Subcutaneous abdominal adipose tissue (tissue), 5 donors: ENCODE measurements around the gene CD22.
A peak's percentile ranks its signal among the peaks of the same experiment; 100 is the strongest.
"Not testable (repeated sequence)": the region's sequence is repeated elsewhere in the genome, so short reads cannot be mapped to it uniquely, and the experiment has no call there.

ENCODE experiments used
- H3K27ac ChIP-seq: one replicate; pipeline ENCODE4 v1.7.0; 2013; ENCODE audit warnings: low read depth, mild to moderate bottlenecking, inconsistent platforms, low read length, moderate library complexity
- H3K27me3 ChIP-seq, 5 donors: one replicate each; pipeline ENCODE4 v1.7.0; 2013; ENCODE audit warnings: low read length in 5 of 5, inconsistent platforms in 1 of 5; ENCODE audit not compliant: control insufficient read depth in 5 of 5, insufficient read depth in 4 of 5
- H3K36me3 ChIP-seq, 5 donors: one replicate each; pipeline ENCODE4 v1.7.0; 2013; ENCODE audit warnings: low read length in 5 of 5; ENCODE audit not compliant: control insufficient read depth in 5 of 5, insufficient read depth in 5 of 5
- H3K4me1 ChIP-seq, 5 donors: one replicate each; pipeline ENCODE4 v1.7.0; 2013; ENCODE audit warnings: low read length in 5 of 5, mild to moderate bottlenecking in 3 of 5, moderate library complexity in 1 of 5; ENCODE audit not compliant: control insufficient read depth in 5 of 5, insufficient read depth in 5 of 5
- H3K4me3 ChIP-seq, 5 donors: one replicate each; pipeline ENCODE4 v1.7.0; 2013; ENCODE audit warnings: low read length in 5 of 5, low read depth in 1 of 5
- H3K9ac ChIP-seq, 5 donors: one replicate each; pipeline ENCODE4 v1.7.0; 2013; ENCODE audit warnings: low read length in 5 of 5, mild to moderate bottlenecking in 4 of 5, moderate library complexity in 3 of 5
- H3K9me3 ChIP-seq, 5 donors: one replicate each; pipeline ENCODE4 v1.7.0; 2013; ENCODE audit warnings: low read length in 5 of 5; ENCODE audit not compliant: control insufficient read depth in 5 of 5
- donor health status: healthy.
- donor health status: healthy.
- donor health status: healthy.
- donor health status: healthy.
- donor health status: healthy.

Gene CD22

DNA sequence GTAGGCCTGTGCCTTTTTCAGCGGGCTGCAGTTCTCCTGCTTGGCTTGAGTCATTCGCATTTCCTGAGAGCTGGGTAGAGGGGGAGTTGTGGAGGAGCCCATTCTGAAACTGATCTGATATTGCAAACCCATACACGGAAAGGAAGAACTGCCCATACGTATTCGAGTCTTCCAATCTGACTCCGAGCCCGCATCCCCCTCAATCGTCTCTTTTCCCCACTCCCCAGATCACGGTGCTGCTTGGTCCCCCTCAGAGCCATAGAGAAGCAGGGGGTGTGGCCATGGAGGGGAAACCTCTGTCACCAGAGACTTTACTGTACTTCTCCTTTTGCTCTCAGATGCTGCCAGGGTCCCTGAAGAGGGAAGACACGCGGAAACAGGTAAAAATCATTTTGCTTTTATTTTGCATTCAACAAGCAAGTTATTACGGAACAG, at the start of gene CD22:
Gene CD22, plus strand, starts transcription at position 337 of the 435 bp plus-strand sequence. CDS start 2,854 bp downstream, outside the sequence.
- Histone ChIP-seq H3K4me1 (peaks cover 0 to 4% (median 0%) of the 10 kb centered on the region in 5 donors), H3K9ac (no peak within 1 kb of the TSS), H3K4me3 (no peak within 1 kb of the TSS), H3K27me3 (peaks cover 3 to 21% (median 14%) of the 10 kb centered on the region in 5 donors), H3K36me3 (no peaks in the 10 kb centered on the region), H3K9me3 (no peaks in the 10 kb centered on the region), H3K27ac (no peak within 1 kb of the TSS)

DNA sequence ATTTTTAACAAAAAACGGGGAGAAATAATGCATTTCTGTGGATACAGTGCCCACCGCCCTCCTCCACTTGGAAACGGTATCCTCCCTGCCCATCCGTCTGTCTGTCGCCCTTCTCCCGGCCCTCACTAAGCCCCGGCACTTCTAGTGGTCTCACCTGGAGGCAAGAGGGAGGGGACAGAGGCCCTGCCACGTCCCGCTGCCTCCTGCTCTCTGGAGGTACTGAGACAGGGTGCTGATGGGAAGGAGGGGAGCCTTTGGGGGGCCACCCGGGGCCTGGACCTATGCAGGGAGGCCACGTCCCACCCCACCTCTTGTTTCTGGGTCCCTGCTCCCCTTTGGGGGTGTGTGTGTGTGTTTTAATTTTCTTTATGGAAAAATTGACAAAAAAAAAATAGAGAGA, 49.6 kb upstream of the CD22 start:
- no peaks in the 10 kb centered on the region for H3K9me3 ChIP-seq
- peaks cover 0 to 59% (median 45%) of the 10 kb centered on the region in 5 donors for H3K36me3 ChIP-seq
- H3K27me3 ChIP-seq = peaks cover 3 to 14% (median 7%) of the 10 kb centered on the region in 5 donors
- H3K4me3 ChIP-seq = no peak overlapping the region
- no peak overlapping the region for H3K27ac ChIP-seq
- peaks cover 0 to 22% (median 11%) of the 10 kb centered on the region in 5 donors for H3K4me1 ChIP-seq
- no peak overlapping the region for H3K9ac ChIP-seq

DNA sequence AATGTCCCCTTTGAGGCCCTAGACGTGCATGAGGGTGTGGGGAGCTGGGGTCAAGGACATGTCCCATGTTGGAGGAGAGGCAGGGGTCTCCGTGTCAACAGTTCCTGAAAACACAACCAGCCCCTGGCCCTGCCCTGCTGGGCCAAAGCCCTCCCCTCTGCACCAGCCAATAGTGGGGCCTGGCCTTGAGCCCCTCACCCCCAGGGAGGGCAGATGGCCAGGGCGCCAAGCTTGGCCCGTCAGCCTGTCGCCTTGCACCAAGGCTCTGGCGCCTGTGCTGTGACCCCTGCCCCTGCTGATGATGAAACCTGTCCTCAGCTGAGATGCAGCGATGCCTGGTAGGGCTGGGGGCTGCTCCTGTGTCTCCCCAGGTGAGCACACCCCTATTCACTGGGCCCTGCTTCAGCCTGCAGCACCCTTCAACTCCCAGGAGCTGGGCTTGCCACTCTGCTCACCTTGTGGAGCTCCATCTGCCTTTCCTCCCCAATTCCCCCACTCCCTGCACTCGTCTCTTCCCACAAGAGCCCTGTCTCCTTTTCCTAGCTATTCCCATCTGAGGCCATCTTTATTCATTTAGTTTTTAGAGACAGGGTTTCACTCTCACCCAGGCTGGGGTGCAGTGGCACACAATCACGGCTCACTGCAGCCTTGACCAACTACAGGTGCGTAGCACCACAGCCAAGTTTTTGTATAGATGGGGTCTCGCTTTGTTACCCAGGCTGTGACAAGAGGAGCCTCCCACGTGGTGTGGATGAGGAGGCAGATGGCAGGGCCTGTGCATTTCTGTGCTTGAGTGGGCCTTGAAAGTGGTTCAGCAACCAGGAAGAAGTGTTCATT, 48.8 kb upstream of the CD22 start:
- Histone ChIP-seq H3K27me3 (peaks cover 3 to 14% (median 7%) of the 10 kb centered on the region in 5 donors), H3K27ac (no peak overlapping the region), H3K9ac (peak overlapping the region in 1 of 5 donors; percentile 41), H3K4me3 (no peak overlapping the region), H3K4me1 (peaks cover 0 to 27% (median 11%) of the 10 kb centered on the region in 5 donors), H3K36me3 (peaks cover 0 to 51% (median 37%) of the 10 kb centered on the region in 5 donors), H3K9me3 (no peaks in the 10 kb centered on the region)

DNA sequence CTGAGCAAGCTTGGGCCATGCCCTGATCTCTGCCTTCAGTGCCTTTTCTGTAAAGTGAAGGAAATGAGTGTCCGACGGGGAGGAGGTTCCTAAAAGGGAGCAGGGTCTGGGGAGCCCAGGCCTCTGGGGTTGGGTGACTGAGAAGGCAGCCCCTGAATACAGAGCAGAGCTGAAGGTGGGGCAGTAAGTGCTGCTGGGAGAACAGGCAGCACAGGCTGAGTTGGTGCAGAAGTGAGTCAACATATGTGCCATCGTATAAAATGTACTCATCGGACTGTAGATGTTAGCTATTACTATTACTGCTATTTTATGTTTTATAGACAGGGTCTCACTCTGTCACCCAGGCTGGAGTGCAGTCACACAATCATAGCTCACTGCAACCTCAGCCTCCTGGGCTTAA, 47.7 kb upstream of the CD22 start:
- Histone ChIP-seq H3K36me3 (peaks cover 0 to 40% (median 29%) of the 10 kb centered on the region in 5 donors), H3K27ac (no peak overlapping the region), H3K27me3 (peaks cover 3 to 14% (median 7%) of the 10 kb centered on the region in 5 donors), H3K9ac (no peak overlapping the region), H3K4me1 (peaks cover 0 to 27% (median 11%) of the 10 kb centered on the region in 5 donors), H3K9me3 (no peaks in the 10 kb centered on the region), H3K4me3 (no peak overlapping the region)

DNA sequence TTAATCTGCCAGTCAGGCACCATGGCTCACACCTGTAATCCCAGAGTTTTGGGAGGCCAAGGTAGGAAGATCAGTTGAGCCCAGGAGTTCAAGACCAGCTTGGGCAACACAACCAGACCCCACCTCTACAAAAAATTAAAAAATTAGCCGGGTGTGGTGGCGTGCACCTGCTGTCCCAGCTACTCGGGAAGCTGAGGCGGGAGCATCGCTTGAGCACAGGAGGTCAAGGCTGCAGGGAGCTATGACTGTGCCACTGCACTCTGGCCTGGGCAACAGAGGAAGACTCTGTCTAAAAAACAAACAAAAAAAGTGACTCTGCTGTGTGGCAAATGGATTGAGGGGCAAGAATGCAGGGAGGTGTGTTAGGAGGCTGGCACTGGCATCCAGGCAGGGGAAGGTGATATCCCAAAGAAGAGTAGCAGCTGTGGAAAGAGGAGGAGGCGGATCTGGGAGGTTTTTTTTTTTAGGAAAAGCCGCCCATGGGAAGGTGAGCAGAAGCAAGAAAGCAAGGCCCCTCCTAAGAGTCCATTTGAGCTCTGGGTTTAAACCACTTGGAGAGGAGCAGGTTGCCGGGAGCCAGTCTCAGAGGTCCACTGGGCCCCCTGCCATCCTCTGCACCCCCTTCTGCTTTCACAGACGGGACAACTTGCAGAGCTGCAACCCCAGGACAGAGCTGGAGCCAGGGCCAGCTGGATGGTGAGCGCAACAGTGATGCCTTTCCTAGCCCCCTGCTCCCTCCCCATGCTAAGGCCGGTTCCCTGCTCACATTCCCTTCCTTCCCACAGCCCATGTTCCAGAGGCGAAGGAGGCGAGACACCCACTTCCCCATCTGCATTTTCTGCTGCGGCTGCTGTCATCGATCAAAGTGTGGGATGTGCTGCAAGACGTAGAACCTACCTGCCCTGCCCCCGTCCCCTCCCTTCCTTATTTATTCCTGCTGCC, 44.6 kb upstream of the CD22 start:
- H3K4me1 ChIP-seq = peaks cover 0 to 22% (median 7%) of the 10 kb centered on the region in 5 donors
- H3K4me3 ChIP-seq = no peak overlapping the region
- H3K36me3 ChIP-seq = peaks cover 0 to 9% (median 1%) of the 10 kb centered on the region in 5 donors
- H3K27ac ChIP-seq = no peak overlapping the region
- peak overlapping the region in 1 of 5 donors; percentile 25 for H3K9ac ChIP-seq
- peaks cover 3 to 14% (median 7%) of the 10 kb centered on the region in 5 donors for H3K27me3 ChIP-seq
- H3K9me3 ChIP-seq = no peaks in the 10 kb centered on the region

DNA sequence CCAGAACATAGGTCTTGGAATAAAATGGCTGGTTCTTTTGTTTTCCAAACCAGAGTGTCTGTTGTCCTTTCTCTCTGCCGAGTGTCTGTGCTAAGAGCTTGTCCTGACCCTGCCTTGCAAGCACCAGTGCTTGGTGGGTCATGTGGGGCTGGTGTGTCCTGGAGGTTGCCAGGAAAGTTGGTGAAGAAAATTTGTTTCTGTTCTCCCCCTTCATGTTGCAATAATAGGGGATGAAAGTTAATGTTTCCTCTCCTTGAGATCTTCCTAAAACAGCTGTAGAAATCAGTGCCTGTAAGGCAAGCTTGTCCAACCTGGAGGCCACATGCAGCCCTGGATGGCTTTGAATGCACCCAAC, 43.9 kb upstream of the CD22 start:
- peaks cover 3 to 14% (median 7%) of the 10 kb centered on the region in 5 donors for H3K27me3 ChIP-seq
- H3K9me3 ChIP-seq = no peaks in the 10 kb centered on the region
- H3K36me3 ChIP-seq = peaks cover 0 to 2% (median 0%) of the 10 kb centered on the region in 5 donors
- H3K27ac ChIP-seq = no peak overlapping the region
- no peak overlapping the region for H3K4me3 ChIP-seq
- H3K4me1 ChIP-seq = peaks cover 0 to 19% (median 4%) of the 10 kb centered on the region in 5 donors
- H3K9ac ChIP-seq = peak overlapping the region in 1 of 5 donors; percentile 25

DNA sequence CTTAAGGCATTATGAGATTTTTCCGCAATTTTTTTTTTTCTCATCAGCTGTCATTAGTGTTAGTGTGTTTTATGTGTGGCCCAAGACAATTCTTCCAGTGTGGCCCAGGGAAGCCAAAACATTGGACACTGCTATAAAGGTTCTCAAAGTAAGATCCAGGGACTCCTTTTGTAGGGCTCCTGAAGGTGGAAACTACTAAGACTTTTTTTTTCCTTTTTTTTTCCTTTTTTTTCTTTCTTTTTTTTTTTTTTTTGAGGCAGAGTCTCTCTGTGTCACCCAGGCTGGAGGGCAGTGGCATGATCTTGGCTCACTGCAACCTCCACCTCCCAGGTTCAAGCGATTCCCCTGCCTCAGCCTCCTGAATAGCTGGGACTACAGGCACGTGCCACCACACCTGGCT, 43.5 kb upstream of the CD22 start:
- H3K9ac ChIP-seq, H3K36me3 ChIP-seq, H3K27ac ChIP-seq, H3K9me3 ChIP-seq, H3K4me3 ChIP-seq: not testable (repeated sequence)
- Histone ChIP-seq H3K27me3 (peaks cover 6 to 16% (median 7%) of the 10 kb centered on the region in 5 donors), H3K4me1 (peaks cover 0 to 16% (median 4%) of the 10 kb centered on the region in 5 donors)

DNA sequence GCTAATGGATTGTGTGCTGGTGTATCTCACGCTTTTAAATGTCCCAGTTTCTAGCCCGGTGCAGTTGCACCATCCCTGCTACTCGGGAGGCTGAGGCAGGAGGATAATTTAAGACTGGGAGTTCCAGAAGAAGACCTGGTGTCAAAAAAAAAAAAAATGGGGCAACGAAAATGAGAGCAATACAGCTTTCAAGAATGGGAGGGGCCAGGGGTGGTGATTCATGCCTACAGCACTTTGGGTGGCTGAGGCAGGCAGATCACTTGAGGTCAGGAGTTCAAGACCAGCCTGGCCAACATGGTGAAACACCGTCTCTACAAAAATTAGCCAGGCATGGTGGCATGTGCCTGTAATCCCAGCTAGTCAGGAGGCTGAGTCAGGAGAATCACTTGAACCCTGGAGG, 42.9 kb upstream of the CD22 start:
- H3K9ac ChIP-seq, H3K9me3 ChIP-seq, H3K27ac ChIP-seq, H3K4me3 ChIP-seq, H3K36me3 ChIP-seq: not testable (repeated sequence)
- Histone ChIP-seq H3K4me1 (peaks cover 0 to 16% (median 4%) of the 10 kb centered on the region in 5 donors), H3K27me3 (peaks cover 4 to 17% (median 9%) of the 10 kb centered on the region in 5 donors)

DNA sequence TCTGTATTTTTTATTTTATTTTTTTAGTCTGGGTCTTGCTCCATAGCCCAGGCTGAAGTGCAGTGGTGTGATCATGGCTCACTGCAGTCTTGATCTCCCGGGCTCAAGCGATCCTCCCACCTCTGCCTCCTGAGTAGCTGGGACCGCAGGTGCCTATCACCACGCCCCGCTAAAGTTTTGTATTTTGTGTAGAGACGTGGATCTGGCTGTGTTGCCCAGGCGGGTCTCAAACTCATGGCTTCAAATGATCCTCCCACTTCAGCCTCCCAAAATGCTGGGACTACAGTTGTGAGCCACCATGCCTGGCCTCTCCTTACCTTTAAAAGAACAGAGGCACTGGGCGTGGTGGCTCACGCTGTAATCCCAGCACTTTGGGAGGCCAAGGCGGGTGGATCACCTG, 41.3 kb upstream of the CD22 start:
- H3K27ac ChIP-seq = no peak overlapping the region
- H3K9ac ChIP-seq = no peak overlapping the region
- H3K4me1 ChIP-seq = peaks cover 0 to 6% (median 0%) of the 10 kb centered on the region in 5 donors
- H3K9me3 ChIP-seq = no peaks in the 10 kb centered on the region
- no peak overlapping the region for H3K4me3 ChIP-seq
- H3K27me3 ChIP-seq = peaks cover 3 to 20% (median 17%) of the 10 kb centered on the region in 5 donors
- no peaks in the 10 kb centered on the region for H3K36me3 ChIP-seq
